OCI-M1 (cell line): ENCODE data around the gene UCK2.
A peak's percentile ranks its signal among the peaks of the same experiment; 100 is the strongest.

Experiments used
- DNase-seq: peaks from one replicate; lab custom pipeline; 2025; lab: John Stamatoyannopoulos, UW

UCK2 gene

DNA sequence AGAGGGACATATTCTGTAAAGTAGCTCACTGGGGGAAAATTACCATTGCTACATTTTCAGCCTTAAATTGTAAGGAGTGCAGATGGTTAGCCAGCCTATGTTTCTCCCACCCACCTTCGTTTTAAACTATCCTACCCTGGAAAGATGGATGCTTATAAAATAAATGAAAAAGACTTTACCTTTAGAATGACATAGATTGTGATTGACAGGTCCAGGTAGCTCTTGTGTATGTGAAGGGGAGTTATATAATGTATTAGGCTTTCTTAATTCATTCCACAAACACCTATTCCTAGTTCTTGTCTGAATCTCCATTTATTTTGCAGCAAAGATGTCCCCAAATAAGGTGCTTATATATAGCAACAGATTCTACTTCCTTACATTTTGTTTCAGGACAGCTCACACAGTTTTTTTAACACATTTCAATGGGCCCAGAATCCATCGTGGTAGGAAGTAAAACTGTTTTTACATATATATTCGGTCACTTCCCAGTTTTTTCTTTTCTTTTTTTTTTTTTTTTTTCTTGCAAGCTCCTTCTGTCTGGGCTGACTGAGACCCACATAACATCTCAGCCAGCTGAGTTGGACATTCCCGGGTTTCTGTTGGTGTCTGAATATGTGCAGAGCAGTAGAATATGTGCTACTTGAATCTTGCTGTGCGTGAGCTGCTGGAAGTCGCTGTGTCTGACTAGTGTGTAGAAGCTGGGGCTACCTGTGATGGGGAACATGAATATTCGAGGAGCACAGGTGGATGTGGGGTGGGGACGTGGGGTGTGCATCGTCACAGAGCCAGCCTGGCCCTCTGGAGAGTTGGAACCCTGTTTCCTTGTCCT lies 27.8 kb downstream of the UCK2 start:
- DNase-seq: peak; percentile 19

DNA sequence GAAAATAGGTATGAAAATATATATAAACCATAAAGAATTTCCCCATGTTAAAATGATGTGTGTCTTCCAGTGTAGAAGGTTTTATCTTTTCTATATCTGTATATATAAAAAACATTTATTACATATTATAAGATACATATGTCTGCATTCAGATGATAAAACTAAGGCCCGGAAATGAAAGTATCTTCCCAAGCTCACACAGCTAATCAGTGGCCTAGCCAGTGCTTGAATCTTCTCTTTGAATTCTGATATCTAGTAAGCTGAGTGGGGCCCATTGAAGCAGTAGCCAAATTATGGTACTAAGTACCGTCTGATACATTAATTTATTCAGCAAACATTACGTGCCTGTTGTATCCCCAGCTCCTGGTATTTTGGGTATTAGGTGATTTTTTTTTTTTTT lies 28.6 kb downstream of the UCK2 start:
- peak; percentile 74 for DNase-seq

DNA sequence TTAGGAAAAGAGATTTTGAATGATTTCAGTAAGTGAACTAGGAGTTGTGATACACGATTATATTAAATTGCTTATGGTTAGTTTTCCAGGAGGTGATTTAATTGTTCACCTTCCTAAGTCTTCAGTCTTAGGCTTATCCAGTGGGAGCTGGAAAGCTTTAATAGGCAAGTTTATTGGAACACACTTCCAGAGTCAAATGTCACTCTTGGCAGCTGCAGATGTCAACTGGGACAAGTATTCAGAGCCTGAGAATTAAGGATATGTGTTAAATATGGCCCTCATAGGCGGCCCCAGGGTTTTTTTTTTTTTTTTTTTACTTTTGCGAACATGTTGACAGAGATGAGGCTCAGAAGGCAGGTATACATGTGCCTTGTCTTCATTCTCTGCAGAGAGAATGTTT lies 29.2 kb downstream of the UCK2 start:
- DNase-seq: no peak

DNA sequence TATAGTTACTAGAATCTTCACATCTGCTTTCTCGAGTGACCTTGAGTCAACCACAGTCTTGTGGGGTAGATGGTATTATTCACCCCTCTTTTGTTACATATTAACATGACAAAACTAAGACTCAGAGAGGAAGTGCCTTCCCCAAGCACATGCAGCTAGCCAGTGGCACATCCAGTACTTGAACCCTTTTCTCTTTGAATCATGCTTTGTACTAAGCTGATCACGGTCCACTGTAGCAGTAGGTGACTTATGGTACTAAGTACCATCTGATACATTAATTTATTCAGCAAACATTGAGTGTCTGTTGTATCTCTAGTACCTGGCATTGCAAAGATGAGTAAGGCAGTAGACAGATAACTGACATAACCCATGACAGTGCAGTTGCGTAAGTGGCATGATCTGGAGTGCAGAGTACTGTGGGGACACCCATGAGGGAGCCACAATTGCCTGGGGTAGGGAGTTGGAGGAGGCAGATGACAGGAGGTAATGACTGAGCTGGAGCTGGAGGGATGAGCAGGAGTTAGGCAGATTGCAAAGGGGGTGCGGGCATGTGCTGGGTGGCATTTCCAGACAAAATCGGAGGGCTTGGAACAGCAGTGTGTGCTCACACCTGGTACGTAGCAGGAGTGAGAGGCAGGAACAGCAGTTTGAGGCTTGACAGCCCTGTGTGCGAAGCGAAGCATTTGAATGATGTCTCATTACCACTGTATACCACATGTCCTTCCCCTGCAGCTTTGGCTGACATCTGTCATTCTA lies 29.8 kb downstream of the UCK2 start:
- peak; percentile 70 for DNase-seq

DNA sequence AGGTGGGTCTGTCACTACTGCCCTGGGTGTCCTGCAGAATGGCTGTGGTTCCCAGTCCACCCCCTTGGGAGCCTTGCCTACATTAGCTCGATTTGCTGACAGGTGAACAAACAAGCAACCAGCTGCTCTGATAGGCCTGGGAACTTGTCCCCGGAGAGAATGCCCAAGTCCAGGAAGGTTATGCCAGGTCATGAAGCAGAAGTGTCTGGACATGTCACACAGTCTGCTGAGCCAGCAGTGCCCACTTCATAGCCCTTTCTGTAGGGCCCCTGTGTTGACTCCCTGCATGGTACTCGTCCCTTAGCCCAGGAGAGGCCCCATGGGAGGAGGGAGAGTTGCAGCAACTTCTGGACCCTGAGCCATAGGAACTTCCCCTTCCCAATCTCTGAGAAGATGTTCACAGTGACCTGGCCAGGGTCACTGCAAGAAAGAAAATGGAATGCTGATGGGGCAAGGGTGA lies 31.0 kb downstream of the UCK2 start:
- DNase-seq: no peak

DNA sequence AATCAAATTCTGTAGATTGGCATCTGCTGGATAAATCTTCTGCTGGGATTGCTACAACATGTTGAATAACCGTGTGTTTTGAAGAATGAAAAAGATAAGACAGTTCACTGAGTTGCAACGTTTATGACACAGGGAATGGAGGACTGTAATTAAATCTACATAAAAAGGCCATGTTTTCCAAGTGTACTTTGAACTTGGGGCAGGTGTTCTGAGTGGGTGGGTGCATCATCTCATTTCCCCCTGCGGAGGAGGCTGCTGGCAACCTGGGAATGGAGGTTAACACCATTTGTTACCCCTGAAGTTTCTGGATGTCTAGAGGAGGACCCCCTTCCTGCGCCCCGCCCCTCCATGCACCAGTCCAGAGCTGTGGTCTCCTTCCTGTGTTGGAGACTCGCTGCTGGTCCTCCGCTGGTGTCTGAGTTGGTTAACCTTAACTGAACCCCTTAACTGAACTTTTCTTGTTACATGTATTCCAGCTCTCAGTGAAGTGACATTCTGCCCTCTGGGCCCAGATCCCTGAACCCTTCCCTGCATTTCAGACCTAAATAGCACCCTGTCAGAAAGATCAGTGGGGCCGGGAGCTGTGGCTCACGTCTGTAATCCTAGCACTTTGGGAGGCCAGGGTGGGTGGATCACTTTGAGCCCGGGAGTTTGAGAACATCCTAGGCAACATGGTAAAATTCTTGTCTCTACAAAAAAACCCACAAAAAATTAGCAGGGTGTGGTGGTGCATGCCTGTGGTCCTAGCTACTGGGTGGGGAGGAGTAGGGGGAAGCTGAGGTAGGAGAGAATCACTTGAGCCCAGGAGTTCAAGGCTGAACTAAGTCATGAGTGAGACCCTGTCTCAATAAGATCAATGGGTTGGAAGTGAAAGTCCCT lies 31.8 kb downstream of the UCK2 start:
- DNase-seq: no peak

DNA sequence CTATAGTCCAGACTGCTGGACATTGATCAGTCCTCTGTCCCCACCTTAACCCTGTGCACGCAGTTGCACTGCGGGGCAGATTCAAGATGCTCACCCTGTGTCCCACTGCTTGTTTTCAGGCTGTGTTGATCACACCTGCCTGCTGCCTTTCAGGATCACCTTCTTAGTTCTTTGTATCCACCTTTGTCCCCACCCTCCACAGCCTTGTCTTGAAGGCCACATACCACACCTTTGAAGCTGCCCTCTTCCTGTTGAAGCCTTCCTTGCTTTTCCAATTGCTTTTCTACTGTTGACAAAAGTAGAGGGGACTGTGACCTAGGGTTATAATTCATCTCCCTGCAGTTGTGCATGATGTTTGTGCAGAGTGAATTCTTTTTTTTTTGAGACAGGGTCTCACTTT lies 32.7 kb downstream of the UCK2 start:
- DNase-seq: no peak

DNA sequence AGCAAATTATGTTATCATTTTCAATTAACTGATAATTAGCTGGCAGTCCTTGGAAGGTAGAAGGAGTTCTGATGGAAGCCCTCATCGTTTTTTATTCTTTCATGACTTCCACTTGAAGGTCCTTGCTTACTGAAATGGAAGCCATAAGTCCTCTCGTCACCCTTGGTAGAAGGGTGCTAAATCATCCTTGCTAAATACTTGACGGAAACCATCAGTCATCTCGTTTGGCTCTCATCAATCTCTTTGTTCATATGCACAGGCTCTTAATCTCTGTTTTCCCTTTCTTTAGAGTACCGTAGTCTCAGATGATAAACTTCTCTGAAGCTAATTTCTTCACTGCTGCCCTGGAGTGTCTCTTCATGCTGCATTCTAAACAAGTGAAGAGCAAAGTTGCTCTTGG lies 34.5 kb downstream of the UCK2 start:
- DNase-seq: no peak

DNA sequence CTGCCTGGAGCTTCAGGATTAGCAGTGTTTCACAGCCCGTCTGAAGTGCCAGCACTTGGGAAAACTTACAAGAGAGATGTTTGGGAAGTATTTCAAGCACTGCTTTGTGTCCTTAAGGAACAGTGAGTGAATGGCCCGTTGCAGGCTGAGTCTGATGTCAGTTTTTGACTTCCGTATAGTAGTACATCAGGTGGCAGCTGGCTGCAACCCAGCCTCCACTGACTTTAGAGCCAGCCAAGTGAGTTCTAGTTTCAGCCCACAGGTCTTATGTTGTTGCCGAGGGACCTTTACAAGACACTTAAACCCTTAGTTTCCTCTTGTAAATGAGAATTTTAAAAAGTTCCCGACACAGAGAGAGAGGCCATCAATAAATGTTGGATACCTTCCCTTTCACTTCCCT lies 35.0 kb downstream of the UCK2 start:
- DNase-seq: no peak

DNA sequence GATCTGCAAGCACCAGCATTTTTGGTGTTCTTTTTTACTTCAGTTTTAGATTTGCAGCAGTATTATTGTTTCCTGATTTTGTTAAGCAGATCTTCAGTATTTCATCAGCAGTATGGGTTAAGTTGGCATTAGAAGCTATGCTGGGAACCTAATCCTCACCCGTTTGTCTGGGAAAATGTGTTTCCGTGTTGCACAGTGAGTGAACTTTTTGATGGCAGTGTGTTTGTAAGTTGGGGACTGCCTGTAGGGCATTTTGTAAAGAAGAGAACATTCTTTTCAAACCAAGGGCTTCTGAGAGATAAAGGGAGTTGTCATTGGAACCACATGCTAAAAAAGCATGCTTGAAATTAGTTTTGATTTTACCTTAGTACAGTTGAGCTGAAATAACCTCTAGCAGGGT lies 35.9 kb downstream of the UCK2 start:
- peak; percentile 24 for DNase-seq

DNA sequence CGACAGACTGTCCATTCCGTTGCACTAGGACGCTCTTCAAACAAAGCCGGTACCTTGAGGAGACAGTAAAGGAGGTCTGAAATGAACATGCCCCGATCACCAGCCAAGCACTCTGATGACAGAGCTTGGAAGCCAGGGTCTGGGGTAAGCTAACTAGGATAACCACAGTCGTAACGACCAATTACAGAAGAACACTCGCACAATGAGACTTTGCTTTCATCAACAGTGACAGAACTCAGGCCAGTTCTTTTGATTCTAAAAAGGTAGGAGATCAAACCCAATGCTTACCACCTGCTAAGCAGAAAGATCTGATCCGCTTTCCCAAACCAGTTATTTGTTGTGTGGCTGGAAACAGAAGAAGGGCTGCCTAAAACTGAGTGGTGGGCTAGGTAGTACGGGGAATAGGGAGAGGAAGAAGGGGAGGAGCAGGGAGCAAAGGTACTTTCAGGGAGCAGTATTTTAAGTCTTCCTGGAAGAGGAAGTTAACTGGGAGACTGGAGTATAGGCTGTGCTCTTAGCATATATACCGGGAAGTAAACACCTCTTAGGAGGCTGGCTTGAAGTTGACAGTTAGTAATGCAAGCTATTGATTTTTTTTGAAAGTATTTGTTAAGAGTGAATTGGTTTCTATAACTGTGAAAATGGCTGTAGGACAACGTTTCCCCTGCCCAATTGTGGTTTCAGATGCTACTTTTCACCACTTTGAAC lies 38.4 kb downstream of the UCK2 start:
- no peak for DNase-seq

DNA sequence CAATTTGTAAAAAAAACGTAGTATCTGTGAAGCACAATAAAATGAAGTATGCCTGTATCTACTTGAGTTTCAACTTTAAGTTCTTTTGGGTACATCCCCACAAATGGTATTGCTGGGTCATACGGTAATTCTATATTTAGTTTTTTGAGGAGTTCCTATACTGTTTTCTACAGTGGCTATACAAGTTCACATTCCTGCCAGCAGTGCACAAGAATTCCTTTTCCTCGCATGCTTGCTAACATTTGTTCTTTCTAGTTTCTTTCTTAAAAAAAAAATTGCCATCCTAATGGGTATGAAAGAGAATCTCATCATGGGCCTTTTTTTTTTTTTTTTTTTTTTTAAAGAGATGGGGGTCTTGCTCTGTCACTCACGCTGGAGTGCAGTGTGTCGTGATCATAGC lies 41.9 kb downstream of the UCK2 start:
- no peak for DNase-seq

DNA sequence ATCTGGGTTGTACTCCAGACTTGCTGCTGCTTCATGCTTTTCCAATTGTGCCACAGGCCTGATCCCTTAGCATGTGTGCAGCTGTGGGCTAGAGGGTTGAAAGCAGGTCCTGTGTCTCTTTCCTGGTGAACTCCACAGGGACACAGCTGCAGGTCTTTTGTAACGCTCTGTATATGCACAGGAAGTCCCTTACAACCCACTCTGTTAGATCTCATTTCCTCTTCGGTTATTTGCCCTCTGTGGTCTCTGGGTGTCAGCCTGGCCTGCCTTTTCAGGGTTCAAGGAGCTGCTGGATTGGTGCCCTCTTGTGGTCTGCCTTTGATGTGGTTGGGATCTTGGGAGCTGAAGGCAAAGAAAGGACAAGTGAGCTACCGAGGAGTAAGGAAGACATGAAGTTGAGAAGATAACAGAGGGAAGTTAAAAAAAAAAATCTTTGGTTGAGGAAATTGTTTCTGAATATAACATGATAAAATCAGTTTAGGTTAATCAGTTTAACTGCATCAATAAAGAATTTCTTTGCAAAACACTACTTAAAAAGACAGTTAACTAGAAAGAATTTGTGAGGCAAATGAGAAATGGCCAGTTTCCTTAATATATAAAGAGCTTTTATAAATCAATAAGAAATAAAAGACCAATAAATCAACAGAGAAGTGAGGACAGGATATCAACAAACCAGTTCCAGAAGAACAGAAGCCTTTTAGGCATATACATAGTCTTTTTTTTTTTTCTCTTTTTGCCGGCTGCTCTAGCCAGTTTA lies 44.1 kb downstream of the UCK2 start:
- peak; percentile 93 for DNase-seq

DNA sequence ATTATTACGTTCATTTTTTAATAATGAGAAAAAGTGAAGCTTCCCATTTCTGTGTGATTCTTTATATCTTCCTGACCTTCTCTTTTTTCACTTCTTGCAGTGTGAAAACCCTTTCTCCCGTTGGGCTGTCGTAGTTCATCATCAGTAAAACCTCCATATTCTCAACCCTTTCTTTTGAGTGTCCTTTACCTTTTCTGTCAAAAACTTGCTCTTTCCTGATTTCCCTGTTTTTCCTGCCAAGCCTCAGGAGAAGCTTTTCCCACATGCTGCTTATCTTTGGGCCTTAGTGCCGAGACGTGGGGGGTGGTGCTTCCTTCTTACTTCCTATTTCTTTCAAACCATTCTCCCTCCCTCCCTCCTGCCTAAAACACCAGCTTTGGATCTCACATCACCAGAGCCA lies 46.1 kb downstream of the UCK2 start:
- peak; percentile 23 for DNase-seq

DNA sequence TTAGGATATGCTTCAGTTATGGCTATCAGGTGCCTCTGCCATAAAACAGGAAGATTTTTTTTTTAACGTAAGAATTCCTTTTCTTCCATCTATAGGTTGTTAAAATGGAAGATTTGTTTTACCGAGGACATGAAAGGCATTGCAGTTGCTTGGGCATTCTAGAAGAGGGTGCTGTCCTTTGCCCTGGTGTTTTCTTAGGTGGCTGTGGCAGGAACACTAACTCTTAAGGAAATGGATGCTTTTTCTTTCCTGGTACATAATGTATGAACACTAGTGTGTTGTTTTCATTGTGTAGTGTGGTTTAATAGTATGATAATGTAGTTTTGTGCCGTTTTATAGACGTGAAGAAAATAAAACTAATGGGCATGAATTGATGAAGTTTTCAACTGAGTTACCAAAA lies 47.2 kb downstream of the UCK2 start:
- DNase-seq: no peak

DNA sequence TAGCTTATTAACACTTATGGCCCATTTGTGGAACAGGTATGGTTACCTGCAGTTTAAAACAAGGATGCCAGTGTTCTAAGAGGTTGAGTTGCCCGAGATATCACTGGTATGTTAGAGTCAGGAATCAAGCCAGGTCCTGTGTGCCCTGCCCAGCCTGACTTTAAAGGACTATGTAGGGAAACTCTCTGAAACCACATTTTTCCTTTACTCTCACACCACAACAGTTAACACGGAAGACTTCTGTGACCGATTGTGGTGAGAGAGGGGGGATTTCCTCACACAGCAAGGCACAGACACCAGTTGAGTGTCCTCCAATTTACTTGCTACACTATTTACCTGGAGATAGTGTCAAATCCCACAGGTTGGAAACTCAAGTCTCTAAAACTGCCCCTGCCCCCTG lies 47.8 kb downstream of the UCK2 start:
- DNase-seq: no peak

DNA sequence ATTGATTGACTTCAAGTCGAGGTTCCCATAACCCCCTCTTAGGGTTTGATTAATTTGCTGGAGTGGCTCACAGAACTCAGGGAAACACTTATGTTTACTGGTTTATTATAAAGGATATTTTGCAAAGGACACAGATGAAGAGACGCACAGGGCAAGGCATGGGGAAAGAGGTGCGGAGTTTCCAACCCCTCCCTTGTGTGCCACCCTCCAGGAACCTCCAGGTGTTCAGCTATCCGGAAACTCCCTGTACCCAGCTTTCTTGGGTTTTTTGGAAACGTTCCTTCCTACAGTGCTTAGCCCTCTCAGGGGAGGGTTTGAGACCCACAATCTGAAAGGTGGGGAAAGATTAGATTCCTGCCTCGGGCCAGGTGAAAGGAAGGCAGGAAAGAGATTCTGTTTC lies 48.2 kb downstream of the UCK2 start:
- no peak for DNase-seq

DNA sequence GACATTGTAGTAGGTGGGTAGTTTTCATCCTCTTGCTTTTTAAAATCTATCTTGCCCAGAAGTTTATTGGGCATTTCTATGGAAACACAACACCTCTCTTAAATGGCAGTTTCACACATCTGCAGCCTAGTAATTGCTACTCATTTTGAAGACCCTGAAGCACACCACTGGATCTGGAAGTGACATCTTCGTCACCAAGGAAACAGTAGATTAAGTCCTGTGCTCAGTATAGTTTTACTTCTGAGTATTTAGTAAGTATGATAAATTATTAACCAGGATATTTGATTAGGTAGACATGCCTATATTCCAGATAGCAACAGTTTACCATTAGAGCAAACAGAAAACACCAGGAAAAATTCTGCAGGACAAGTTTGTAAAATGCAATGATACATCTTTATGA lies 48.7 kb downstream of the UCK2 start:
- no peak for DNase-seq

DNA sequence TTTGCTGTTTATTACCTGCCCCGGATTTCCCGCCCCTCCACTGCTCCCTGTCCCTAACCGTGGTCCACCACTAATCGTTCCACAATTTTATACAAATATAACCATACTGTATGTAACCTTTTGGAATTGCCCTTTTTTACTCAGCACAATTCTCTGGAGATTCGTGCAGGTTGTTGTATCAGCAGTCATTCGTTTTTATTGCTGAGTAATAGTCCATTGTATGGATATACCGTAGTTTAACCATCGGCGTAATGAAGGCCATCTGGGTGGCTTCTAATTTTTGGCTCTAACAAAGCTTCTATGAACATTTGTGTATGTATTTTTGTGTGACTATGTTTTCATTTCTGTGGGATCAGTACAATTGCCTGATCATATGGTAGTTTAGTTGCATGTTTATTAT lies 50.0 kb downstream of the UCK2 start:
- no peak for DNase-seq

DNA sequence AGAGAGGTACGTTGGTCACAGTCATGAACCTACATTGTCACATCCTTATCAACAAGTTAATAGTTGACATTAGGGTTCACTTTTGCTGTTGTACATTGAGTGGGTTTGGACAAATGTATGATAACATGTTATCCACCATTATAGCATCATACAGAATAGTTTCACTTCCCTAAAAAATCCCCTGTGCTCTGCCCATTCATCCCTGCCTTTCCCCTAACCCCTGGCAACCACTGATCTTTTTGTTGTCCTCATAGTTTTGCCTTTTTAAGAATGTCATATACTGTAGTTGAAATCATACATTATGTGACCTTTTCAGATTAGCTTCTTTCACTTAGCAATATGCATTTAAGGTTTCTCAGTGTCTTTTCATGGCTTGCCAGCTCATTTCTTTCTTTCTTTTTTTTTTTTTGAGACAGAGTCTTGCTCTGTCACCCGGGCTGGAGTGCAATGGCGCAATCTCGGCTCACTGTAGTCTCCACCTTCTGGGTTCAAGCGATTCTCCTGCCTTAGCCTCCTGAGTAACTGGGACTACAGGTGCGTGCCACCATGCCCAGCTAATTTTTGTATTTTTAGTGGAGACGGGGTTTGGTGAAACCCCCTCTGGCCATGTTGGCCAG lies 50.6 kb downstream of the UCK2 start:
- DNase-seq: no peak

DNA sequence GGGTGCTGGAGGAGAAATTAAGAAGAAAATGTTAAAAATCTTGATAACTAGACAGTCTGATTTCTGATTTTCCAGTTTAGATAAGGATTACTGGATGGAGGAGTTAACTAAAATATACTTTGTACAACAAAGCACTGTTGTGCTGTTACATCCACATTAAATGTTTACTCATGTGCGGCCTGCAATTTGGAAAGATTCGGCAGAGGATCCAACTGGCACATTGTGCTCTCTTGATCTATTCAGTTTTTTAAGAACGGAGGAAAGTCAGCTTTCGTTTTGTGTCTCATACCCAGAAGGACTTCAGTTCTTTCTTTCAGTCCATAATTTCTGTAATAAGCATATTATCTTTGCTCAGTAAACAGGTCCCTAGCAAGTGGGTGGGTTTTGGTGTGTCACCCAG lies 52.5 kb downstream of the UCK2 start:
- no peak for DNase-seq
